Activated CD4-positive, CD25-positive, alpha-beta regulatory T cell treated with anti-CD3 and anti-CD28 coated beads, Interleukin-2, amount 50 U/mL, for 72 hours (primary cell): Measurements from ENCODE around the gene CACNB4.

Experiments used
- DNase-seq: peaks from one replicate; pipeline ENCODE4 v3.0.0; 2021

Gene CACNB4

DNA sequence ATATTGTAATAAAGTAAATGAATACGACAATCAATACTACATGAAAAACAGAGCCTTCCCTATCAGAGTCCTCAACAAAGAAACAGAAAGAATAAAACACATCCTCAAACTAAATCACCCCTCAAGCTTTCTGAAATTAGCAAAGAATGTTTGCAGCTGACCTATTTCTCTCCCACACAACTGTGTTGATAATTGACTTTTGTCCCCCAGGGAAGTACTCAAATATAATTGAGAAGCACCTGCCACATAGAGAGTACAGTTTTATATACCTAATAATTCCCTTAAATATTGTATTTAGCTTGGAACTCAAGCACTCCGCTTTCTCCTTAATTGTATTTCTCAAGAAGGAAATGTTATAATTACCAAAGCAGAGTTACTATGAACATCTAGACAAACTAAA, 12.6 kb downstream of the CACNB4 start:
- no peak for DNase-seq

GRCh38 chr2:152084076-152084475, 14.8 kb downstream of the CACNB4 start:
- no peak for DNase-seq

- DNase-seq, result no peak
These were observed 15.5 kb downstream of the CACNB4 start for GRCh38 chr2:152083202-152083875.

DNA sequence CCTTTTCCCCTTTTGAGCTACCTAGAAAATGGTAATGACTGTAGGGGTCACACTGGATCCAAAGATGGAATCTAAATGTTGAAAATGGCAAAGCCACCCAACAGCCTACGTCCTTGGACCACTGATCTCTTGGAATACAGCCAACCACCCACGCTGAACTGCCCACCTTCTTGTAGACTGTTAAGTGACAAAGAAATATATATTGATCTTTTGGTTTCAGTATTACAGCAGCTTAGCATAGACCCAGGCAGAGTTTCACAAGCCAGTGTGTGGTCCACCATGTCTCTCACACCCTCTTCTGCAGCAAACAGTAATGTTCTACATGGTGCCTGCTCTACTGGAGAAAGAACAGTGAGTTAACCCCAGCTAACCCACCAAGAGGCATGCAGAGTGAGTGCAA, 20.2 kb downstream of the CACNB4 start:
- DNase-seq, result no peak

GRCh38 chr2:152078023-152078422, 20.8 kb downstream of the CACNB4 start:
- no peak for DNase-seq

GRCh38 chr2:152075461-152076050, 23.3 kb downstream of the CACNB4 start:
- DNase-seq, result no peak

DNA sequence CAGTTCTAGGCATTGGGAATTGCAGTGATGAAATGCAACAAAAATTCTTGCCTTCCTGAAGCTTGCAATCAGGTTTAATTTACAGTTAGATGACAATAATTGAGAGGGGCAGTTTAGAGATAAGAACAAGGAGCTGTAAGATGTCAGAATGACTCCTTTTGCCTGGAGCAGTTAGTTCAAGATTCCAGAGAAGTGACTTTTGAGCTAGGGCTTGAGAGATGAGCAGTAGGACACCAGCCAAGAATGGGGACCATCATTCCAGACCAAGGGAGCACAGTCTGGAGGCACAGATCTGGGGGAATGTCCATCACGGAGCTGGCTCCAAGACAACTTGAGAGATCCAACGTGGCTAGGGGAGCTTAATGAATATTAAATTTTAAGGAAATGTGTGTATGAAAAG, 26.8 kb downstream of the CACNB4 start:
- DNase-seq, result no peak

- no peak for DNase-seq
These were observed 27.3 kb downstream of the CACNB4 start for GRCh38 chr2:152071518-152071917.

DNA sequence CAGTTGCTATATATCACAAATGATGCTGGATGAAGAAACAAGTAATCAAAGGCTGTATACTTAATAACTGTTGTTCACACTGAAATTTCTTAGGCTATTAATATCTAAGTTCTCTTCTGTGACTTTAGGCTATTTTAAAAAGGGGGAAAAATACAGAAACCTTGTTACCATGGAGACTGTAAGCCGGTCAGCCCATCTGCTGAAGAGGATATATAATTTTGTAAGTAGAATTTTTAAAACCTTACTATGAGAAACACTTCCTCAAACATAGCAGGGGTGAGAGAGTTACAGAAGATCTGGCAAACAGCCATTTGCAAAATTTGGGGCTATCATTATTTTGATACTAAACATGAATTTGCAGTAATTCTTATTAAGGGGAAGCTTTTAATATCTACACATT, 27.8 kb downstream of the CACNB4 start:
- no peak for DNase-seq

GRCh38 chr2:152068226-152068625, 30.6 kb downstream of the CACNB4 start:
- no peak for DNase-seq

DNA sequence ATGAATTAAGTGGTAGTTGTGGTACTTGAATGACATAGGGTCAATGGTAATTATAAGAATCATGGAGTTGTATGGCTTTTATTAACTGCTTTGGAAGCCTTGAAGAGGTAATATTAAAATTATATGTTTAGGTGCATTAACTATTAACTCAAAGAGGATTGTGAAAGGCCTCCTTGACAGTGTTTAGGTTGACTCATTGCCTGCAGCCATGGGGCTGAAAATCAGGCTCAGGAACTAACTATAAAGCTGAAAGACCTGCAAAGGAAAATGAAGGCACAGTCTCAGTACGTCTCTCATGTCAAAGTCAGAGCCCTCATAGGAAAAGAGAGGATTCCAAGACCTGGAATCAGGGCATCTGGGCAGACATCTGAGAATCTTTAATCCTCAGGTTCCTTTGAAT, 31.0 kb downstream of the CACNB4 start:
- no peak for DNase-seq

DNA sequence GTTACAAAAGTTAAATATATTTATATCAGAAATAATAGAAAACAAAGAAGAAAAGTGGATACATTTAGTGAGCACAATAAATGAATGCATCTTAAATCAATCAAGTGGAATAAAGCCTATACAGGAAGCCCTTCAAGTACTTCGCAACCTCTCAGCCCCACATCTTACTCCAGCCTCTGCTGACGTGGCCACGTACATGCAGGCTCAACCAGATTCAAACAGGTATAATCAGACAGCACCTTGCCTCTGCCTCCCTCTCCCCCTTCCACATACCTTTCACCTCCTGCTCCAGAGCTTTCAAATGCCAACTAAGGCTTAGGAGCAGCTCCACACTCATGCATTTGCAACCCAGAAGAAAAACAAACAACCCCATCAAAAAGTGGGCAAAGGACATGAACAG, 32.9 kb downstream of the CACNB4 start:
- DNase-seq, result no peak

- DNase-seq, result no peak
These were observed 34.8 kb downstream of the CACNB4 start for GRCh38 chr2:152064001-152064400.

- no peak for DNase-seq
These were observed 35.4 kb downstream of the CACNB4 start for GRCh38 chr2:152063325-152063924.

DNA sequence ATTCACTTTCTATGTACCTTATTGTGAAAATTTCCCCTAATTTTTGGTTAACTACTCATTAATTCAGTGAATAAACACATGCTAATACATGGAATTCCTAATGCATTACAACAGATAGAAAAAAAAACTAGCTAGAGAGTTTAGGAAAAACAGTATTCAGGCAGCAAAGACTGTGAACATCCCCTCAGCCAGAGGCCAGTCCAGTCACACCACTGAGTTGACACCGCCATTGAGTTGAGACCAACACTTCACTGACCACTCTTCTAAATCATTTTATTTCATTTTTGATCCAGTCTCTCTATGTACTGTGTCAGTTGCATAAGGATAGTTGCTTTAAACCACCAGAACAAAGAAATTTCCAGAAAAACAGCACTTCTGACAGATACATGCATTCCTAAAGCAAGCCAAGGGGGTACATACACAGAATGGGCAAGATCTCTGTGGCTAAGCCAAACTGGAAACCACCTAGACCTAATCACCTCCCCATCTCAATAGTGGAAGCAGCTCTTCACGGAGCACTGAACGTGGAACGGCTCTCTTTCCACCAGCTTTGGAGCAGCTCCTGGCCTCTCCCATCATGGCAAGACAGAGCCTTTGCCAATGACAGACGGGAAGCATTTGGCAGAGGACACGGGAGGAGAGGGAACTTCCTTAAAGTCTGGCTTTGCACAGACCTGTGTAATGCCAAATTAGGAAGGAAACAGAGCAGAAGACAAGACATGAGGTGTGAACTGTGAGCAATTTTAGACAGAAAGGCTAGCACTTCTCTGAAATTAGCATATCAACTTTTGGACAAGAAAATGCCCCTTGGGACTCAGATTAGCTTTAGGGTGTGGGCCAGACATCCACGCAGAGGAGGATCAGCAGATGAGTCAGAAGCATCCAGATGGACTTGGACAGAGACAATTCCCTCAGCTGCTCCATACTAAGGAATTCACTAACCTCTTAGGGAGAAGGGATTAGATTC, 36.4 kb downstream of the CACNB4 start:
- DNase-seq, result no peak

- DNase-seq, result no peak
These were observed 37.5 kb downstream of the CACNB4 start for GRCh38 chr2:152061383-152061782.

- DNase-seq, result no peak
These were observed 40.2 kb downstream of the CACNB4 start for GRCh38 chr2:152058655-152059054.

GRCh38 chr2:152056418-152056817, 42.4 kb downstream of the CACNB4 start:
- DNase-seq, result no peak

DNA sequence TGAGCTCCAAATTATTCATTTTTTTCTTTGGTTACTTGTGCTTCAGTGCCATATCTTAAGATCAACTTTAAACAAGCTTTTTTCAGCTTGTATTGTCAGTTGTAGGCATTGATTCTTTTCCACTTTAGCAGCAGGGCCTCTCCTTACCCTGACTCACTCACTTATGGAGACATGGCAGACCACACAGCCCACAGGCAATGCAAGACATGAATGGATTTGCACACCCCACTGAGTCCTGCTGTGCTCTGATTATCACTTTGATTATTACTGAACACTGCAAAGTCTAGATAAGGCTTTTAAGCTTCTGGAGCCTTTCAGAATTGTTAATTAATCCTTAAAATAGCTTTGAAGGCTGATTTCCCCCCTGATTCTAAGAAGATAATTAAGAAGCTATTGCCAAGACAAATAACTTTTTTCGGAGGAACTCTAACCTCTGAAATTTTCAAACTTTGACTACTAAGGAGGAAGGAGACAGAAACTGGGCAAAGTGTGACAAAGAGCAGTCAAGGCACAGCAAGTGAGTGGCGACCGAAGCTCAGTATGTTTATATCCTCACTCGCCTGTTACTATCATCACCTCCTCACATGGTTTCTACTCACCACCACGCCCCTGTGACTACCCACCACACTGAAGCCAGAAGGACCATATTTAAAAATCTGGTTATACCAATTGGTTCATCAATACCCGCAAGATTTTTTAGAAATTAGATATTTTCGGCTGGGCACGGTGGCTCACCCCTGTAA, 43.3 kb downstream of the CACNB4 start:
- no peak for DNase-seq

- DNase-seq, result no peak
These were observed 44.3 kb downstream of the CACNB4 start for GRCh38 chr2:152054593-152054992.

DNA sequence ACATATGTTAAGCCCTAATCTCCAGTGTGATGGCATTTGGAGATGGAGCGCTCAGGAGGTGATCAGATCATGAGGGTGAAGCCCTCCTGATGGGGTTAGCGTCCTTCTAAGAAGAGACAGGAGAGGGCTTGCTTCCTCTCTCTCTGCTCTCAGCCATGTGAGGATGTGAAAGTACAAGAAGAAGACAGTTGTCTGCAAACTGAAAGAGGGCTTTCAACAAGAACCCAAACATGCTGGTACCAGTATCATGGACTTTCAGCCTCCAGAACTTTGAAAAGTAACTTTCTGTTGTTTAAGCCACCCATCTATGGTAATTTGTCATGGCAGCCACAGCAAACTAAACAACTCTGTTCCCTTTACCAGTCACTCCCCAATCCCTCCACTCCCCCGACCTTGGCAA, 47.4 kb downstream of the CACNB4 start:
- no peak for DNase-seq

- no peak for DNase-seq
These were observed 47.9 kb downstream of the CACNB4 start for GRCh38 chr2:152050915-152051314.

DNA sequence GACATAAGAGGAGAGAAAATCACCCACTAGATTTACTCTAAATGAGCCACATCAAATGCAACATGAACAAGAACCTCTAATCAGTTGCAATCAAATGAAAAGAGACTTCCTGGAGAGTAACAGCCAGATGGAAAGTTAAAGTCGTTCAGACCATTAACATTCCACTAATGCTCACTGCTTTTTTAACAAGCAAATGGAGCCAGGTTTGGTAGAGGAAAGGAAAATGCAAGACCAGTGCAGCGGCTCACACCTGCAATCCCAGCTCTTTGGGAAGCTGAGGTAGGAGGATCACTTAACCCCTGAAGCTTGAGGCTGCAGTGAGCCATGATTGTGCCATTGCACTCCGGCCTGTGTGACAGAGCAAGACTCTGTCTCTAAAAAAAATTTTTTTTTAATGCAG, 48.5 kb downstream of the CACNB4 start:
- DNase-seq, result no peak
